ENCODE results near the gene SMURF1. TPM values are rescaled to one million over a fixed set of nuclear protein-coding genes. Genes with fewer than 3 reads are reported as not detected.
A peak's percentile ranks its signal among the peaks of the same experiment; 100 is the strongest.

Gene SMURF1
- polyA plus RNA-seq, 1 donor from 2014 or later = 22.9 TPM

DNA sequence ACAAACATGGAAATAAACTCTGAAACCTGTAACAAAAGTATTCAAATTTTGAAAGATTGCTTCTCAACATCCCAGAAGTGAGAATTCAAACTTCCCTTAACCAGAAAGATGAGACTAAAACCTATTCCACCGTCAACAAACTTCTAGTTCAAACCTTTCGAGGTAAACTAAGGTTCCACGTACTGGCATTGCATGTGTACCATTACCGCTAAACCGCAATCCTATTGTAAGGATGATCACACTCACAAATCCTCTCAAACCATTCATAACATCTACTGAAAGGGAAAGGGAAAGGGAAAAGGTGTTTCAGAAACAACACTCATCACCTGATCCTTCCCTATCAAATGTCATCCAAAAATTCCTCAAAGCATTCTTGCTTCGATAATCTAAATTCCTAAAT lies 3.1 kb downstream of the SMURF1 start:
- Histone ChIP-seq H3K4me3 (ENCODE audit: low read length) (peak overlapping the region; percentile 73), H3F3A (ENCODE audit: insufficient read depth, low read length, poor library complexity, severe bottlenecking) (no peaks in the 10 kb centered on the region), H3K27me3 (ENCODE audit: insufficient read depth, low read depth, low read length) (no peaks in the 10 kb centered on the region), H2AFZ (ENCODE audit: low read depth, low read length) (no peak overlapping the region), H3K79me2 (replicated peaks; ENCODE audit: insufficient read depth, low read length) (peaks cover 34% of the 10 kb centered on the region), H3K27ac (ENCODE audit: low read length) (no peak overlapping the region), H3K36me3 (ENCODE audit: insufficient read depth, low read length) (no peaks in the 10 kb centered on the region), H3K9me3 (ENCODE audit: low read length) (no peaks in the 10 kb centered on the region), H3K4me2 (ENCODE audit: low read length) (peak overlapping the region; percentile 46), H3K9me2 (ENCODE audit: insufficient read depth, low read length) (no peaks in the 10 kb centered on the region), H3K9ac (ENCODE audit: low read length) (no peak overlapping the region), H4K20me1 (ENCODE audit: insufficient read depth) (no peaks in the 10 kb centered on the region)
- TF ChIP-seq EP300 (conservative IDR thresholded peaks at IDR 0.05; ENCODE audit: poor library complexity, severe bottlenecking) = no peak
- no peak for TF ChIP-seq SMC3 (conservative IDR thresholded peaks at IDR 0.05; ENCODE audit: poor library complexity)
- TF ChIP-seq, protein P1, sequence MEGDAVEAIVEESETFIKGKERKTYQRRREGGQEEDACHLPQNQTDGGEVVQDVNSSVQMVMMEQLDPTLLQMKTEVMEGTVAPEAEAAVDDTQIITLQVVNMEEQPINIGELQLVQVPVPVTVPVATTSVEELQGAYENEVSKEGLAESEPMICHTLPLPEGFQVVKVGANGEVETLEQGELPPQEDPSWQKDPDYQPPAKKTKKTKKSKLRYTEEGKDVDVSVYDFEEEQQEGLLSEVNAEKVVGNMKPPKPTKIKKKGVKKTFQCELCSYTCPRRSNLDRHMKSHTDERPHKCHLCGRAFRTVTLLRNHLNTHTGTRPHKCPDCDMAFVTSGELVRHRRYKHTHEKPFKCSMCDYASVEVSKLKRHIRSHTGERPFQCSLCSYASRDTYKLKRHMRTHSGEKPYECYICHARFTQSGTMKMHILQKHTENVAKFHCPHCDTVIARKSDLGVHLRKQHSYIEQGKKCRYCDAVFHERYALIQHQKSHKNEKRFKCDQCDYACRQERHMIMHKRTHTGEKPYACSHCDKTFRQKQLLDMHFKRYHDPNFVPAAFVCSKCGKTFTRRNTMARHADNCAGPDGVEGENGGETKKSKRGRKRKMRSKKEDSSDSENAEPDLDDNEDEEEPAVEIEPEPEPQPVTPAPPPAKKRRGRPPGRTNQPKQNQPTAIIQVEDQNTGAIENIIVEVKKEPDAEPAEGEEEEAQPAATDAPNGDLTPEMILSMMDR (IDR thresholded peaks at IDR 0.05; ENCODE audit: poor library complexity, severe bottlenecking) = no peak
- TF ChIP-seq TAF1 (IDR thresholded peaks at IDR 0.05; ENCODE audit: low read depth) = no peak
- TF ChIP-seq POLR2AphosphoS5 (IDR thresholded peaks at IDR 0.05) = no peak
- no peak for TF ChIP-seq EZH2 (IDR thresholded peaks at IDR 0.05; ENCODE audit: borderline replicate concordance, insufficient read depth, low read length, poor library complexity, severe bottlenecking)
- no peak for TF ChIP-seq MXI1 (conservative IDR thresholded peaks at IDR 0.05; ENCODE audit: poor library complexity, severe bottlenecking)
- no peak for TF ChIP-seq RAD21 (conservative IDR thresholded peaks at IDR 0.05)
- TF ChIP-seq, protein P2, sequence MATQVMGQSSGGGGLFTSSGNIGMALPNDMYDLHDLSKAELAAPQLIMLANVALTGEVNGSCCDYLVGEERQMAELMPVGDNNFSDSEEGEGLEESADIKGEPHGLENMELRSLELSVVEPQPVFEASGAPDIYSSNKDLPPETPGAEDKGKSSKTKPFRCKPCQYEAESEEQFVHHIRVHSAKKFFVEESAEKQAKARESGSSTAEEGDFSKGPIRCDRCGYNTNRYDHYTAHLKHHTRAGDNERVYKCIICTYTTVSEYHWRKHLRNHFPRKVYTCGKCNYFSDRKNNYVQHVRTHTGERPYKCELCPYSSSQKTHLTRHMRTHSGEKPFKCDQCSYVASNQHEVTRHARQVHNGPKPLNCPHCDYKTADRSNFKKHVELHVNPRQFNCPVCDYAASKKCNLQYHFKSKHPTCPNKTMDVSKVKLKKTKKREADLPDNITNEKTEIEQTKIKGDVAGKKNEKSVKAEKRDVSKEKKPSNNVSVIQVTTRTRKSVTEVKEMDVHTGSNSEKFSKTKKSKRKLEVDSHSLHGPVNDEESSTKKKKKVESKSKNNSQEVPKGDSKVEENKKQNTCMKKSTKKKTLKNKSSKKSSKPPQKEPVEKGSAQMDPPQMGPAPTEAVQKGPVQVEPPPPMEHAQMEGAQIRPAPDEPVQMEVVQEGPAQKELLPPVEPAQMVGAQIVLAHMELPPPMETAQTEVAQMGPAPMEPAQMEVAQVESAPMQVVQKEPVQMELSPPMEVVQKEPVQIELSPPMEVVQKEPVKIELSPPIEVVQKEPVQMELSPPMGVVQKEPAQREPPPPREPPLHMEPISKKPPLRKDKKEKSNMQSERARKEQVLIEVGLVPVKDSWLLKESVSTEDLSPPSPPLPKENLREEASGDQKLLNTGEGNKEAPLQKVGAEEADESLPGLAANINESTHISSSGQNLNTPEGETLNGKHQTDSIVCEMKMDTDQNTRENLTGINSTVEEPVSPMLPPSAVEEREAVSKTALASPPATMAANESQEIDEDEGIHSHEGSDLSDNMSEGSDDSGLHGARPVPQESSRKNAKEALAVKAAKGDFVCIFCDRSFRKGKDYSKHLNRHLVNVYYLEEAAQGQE (IDR thresholded peaks at IDR 0.05; ENCODE audit: borderline replicate concordance) = no peak

DNA sequence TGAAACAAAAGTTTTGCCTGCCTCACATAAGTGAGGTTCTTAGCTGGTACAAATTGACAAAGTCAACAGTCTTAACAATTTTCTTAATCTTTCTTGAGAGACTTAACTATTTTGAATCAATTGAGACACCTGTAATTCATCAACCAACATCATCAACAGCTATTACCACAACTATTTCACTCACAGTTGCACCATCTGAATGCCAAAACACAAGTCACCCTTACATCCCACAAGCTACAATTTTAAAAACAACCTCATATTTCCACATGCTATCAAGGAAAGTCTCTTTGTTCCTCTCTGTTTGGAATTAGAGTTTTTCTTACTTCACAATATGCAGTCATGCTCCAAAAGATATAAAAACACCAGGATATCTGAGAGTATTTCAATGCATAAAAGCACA lies 4.9 kb downstream of the SMURF1 start:
- no peaks in the 10 kb centered on the region for H3K27me3 ChIP-seq (ENCODE audit: insufficient read depth, low read depth, low read length)
- no peak overlapping the region for H2AFZ ChIP-seq (ENCODE audit: low read depth, low read length)
- no peaks in the 10 kb centered on the region for H3F3A ChIP-seq (ENCODE audit: insufficient read depth, low read length, poor library complexity, severe bottlenecking)
- TF ChIP-seq TAF1 (IDR thresholded peaks at IDR 0.05; ENCODE audit: low read depth) (no peak), MXI1 (conservative IDR thresholded peaks at IDR 0.05; ENCODE audit: poor library complexity, severe bottlenecking) (no peak), POLR2AphosphoS5 (IDR thresholded peaks at IDR 0.05) (no peak), EP300 (conservative IDR thresholded peaks at IDR 0.05; ENCODE audit: poor library complexity, severe bottlenecking) (no peak), RAD21 (conservative IDR thresholded peaks at IDR 0.05) (no peak), EZH2 (IDR thresholded peaks at IDR 0.05; ENCODE audit: borderline replicate concordance, insufficient read depth, low read length, poor library complexity, severe bottlenecking) (no peak), SMC3 (conservative IDR thresholded peaks at IDR 0.05; ENCODE audit: poor library complexity) (no peak)
- TF ChIP-seq, protein P2 (IDR thresholded peaks at IDR 0.05; ENCODE audit: borderline replicate concordance) = no peak
- TF ChIP-seq, protein P1 (IDR thresholded peaks at IDR 0.05; ENCODE audit: poor library complexity, severe bottlenecking) = no peak
- H3K27ac ChIP-seq (ENCODE audit: low read length) = no peak overlapping the region
- no peaks in the 10 kb centered on the region for H4K20me1 ChIP-seq (ENCODE audit: insufficient read depth)
- peaks cover 50% of the 10 kb centered on the region for H3K79me2 ChIP-seq (replicated peaks; ENCODE audit: insufficient read depth, low read length)
- no peaks in the 10 kb centered on the region for H3K9me3 ChIP-seq (ENCODE audit: low read length)
- no peak overlapping the region for H3K9ac ChIP-seq (ENCODE audit: low read length)
- H3K4me2 ChIP-seq (ENCODE audit: low read length) = no peak overlapping the region
- H3K36me3 ChIP-seq (ENCODE audit: insufficient read depth, low read length) = no peaks in the 10 kb centered on the region
- peak overlapping the region; percentile 6 for H3K4me3 ChIP-seq (ENCODE audit: low read length)
- H3K9me2 ChIP-seq (ENCODE audit: insufficient read depth, low read length) = no peaks in the 10 kb centered on the region
